ENCODE data around the gene TMEM200C. TPM values are rescaled to one million over a fixed set of nuclear protein-coding genes. Genes with fewer than 3 reads are reported as not detected.
"Not testable (repeated sequence)": the region's sequence is repeated elsewhere in the genome, so short reads cannot be mapped to it uniquely, and the experiment has no call there.

TMEM200C gene
- total and polyA plus RNA-seq, 9 donors: 0.15 to 7.4 (median 0.80) TPM

- Histone ChIP-seq H3K36me3 (no peaks in the 10 kb centered on the region), H3K27me3 (no peaks in the 10 kb centered on the region), H3K9me3 (no peaks in the 10 kb centered on the region), H3K4me1 (ENCODE audit: insufficient read depth) (no peaks in the 10 kb centered on the region), H3K27ac (no peak overlapping the region), H3K4me3 (no peak overlapping the region)
- 48 to 57% (median 52%) methylated on average over 3 of the region's 3 CpGs for whole genome bisulfite sequencing, 3 donors
- intact Hi-C loops (cut with DNase I): no loop called here
- TF ChIP-seq, protein P1, sequence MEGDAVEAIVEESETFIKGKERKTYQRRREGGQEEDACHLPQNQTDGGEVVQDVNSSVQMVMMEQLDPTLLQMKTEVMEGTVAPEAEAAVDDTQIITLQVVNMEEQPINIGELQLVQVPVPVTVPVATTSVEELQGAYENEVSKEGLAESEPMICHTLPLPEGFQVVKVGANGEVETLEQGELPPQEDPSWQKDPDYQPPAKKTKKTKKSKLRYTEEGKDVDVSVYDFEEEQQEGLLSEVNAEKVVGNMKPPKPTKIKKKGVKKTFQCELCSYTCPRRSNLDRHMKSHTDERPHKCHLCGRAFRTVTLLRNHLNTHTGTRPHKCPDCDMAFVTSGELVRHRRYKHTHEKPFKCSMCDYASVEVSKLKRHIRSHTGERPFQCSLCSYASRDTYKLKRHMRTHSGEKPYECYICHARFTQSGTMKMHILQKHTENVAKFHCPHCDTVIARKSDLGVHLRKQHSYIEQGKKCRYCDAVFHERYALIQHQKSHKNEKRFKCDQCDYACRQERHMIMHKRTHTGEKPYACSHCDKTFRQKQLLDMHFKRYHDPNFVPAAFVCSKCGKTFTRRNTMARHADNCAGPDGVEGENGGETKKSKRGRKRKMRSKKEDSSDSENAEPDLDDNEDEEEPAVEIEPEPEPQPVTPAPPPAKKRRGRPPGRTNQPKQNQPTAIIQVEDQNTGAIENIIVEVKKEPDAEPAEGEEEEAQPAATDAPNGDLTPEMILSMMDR (IDR thresholded peaks at IDR 0.05): no peak
- TF ChIP-seq POLR2A (IDR thresholded peaks at IDR 0.05): no peak
- no peak for TF ChIP-seq EP300 (IDR thresholded peaks at IDR 0.05)
- no peak for DNase-seq
Observed at GRCh38 chr18:5872886-5873285, 22.4 kb downstream of the TMEM200C start.

DNA sequence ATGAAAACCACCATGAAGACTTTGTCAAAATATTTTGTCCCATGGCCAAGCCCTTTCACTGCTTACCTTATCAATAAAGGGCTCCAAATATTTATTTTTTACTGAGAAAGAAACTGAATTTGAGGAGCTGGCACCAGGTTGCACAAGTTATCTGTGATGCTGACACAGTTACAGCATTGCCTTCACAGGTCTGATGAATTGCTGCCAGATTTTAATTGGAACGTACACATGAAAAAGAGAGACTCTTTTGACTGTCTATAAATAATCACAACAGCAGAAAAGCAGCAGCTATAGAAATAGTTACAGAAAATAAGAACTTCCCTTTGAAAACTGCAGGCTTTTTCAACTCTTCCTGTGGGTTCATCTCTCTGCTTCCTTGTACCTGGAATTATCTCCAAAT is 23.9 kb downstream of the TMEM200C start:
- no peak overlapping the region for H3K27ac ChIP-seq
- H3K27me3 ChIP-seq: no peaks in the 10 kb centered on the region
- DNase-seq: no peak
- intact Hi-C loops (cut with DNase I): no loop called here
- H3K36me3 ChIP-seq: no peaks in the 10 kb centered on the region
- no peaks in the 10 kb centered on the region for H3K4me1 ChIP-seq (ENCODE audit: insufficient read depth)
- TF ChIP-seq, protein P1 (IDR thresholded peaks at IDR 0.05): no peak
- no peak for TF ChIP-seq POLR2A (IDR thresholded peaks at IDR 0.05)
- no peak for TF ChIP-seq EP300 (IDR thresholded peaks at IDR 0.05)
- H3K4me3 ChIP-seq: no peak overlapping the region
- no peaks in the 10 kb centered on the region for H3K9me3 ChIP-seq
- WGBS, 3 donors: 9 to 22% (median 12%) methylated on average over 1 of the region's 1 CpG

- 38 to 40% (median 39%) methylated on average over 13 of the region's 13 CpGs for WGBS, 3 donors
- H3K4me1 ChIP-seq (ENCODE audit: insufficient read depth): no peaks in the 10 kb centered on the region
Observed at GRCh38 chr18:5868218-5868854, 27.0 kb downstream of the TMEM200C start.

DNA sequence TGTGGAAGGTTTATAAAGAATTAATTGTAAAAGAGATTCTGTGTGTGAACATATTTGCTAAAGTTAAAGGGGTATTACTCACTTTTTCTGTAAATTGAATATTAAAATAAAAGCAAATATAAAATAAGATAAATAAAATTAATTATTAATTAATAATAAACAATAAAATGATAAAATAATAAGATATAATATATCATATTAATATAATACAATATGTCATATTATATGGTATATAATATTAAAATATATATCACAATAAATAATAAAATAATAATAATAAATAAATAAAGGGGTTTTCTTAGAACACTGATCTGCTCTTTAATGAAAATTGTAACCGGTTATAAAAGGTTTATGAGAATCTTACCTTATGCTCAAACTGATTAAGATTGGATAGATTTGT is 29.8 kb downstream of the TMEM200C start:
- Histone ChIP-seq H3K36me3 (no peaks in the 10 kb centered on the region), H3K4me3 (no peak overlapping the region), H3K9me3 (no peaks in the 10 kb centered on the region), H3K27ac (no peak overlapping the region), H3K27me3 (no peaks in the 10 kb centered on the region), H3K4me1 (ENCODE audit: insufficient read depth) (no peaks in the 10 kb centered on the region)
- 91 to 97% (median 93%) methylated on average over 1 of the region's 1 CpG for WGBS, 3 donors
- intact Hi-C loops (cut with DNase I): loop anchor here in 2 of 4 donors (5.0 to 10.0 kb wide), 2 partner anchors 1022 to 1029 kb away; no protein-coding TSS in a partner anchor
- TF ChIP-seq, protein P1 (IDR thresholded peaks at IDR 0.05): no peak
- TF ChIP-seq POLR2A (IDR thresholded peaks at IDR 0.05) (no peak), EP300 (IDR thresholded peaks at IDR 0.05) (no peak)
- DNase-seq: no peak

More at GRCh38 chr18:5868218-5868854, 27.0 kb downstream of the TMEM200C start:
- Histone ChIP-seq H3K36me3 (no peaks in the 10 kb centered on the region), H3K27ac (no peak overlapping the region), H3K9me3 (no peaks in the 10 kb centered on the region), H3K4me3 (no peak overlapping the region), H3K27me3 (no peaks in the 10 kb centered on the region)
- DNase-seq: peak; percentile 59 to 75 (median 70)
- no peak for TF ChIP-seq POLR2A (IDR thresholded peaks at IDR 0.05)
- TF ChIP-seq, protein P1 (IDR thresholded peaks at IDR 0.05): peak; percentile 34 to 68 (median 58)
- TF ChIP-seq EP300 (IDR thresholded peaks at IDR 0.05): no peak
- intact Hi-C loops (cut with DNase I): loop anchor here in 2 of 4 donors (5.0 to 10.0 kb wide), 2 partner anchors 1019 to 1026 kb away; no protein-coding TSS in a partner anchor

GRCh38 chr18:5862127-5862526 is 33.2 kb downstream of the TMEM200C start:
- WGBS, 3 donors: 36 to 67% (median 55%) methylated on average over 1 of the region's 1 CpG
- H3K36me3 ChIP-seq; H3K4me3 ChIP-seq; H3K27me3 ChIP-seq; H3K27ac ChIP-seq; H3K9me3 ChIP-seq; H3K4me1 ChIP-seq (ENCODE audit: insufficient read depth); DNase-seq: not testable (repeated sequence)
- intact Hi-C loops (cut with DNase I): loop anchor here in 1 of 4 donors (10.0 kb wide), 1 partner anchor 1033 kb away; no protein-coding TSS in a partner anchor
